HG03159 (cell line): ENCODE measurements around the gene CDKN2A.

Experiments
- ATAC-seq: cut with Tn5 transposase; IDR thresholded peaks from one replicate; pipeline ENCODE4 v1.9.1; 2021; ENCODE audit warnings: mild to moderate bottlenecking, moderate library complexity; ENCODE audit not compliant: unreplicated experiment

Gene CDKN2A

DNA sequence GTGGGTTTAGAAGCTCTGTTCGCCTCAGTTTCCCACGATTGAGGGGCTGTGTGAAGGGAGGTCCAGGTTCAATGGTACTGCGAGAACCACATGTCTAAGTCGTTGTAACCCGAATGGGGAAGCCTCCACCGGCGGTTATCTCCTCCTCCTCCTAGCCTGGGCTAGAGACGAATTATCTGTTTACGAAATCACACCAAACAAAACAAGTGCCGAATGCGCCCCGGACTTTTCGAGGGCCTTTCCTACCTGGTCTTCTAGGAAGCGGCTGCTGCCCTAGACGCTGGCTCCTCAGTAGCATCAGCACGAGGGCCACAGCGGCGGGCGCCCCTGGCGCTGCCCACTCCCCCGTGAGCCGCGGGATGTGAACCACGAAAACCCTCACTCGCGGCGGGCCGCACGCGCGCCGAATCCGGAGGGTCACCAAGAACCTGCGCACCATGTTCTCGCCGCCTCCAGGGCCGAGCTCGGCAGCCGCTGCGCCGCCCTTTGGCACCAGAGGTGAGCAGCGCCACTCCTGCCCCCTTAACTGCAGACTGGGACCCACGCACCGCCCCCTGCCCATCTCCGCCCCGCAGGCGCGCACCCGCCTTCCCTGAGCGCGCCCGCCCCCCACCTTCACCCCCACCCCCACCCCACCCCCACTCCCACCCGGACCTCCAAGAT, at the start of gene CDKN2A:
Gene CDKN2A, minus strand, starts transcription at position 500 of the 663 bp plus-strand sequence.
- ATAC-seq = peak; percentile 37

DNA sequence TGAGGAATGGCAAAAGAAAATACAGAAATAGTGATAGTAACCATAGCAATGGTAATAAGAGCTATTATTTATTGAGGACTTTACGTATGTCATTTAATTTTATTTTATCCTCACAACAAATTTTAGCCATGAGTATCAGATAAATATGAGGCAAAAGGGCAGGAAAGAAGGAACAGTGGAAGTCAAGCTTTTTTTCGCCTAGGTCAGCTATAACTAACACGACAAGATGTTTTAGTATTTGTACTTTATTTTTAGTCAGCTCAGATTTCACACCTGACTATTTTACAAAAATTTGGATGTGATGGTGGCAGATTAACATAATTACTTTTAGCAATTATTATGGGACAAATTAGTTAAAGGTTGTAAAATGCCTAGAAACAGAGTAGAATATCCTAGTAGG, 49.7 kb upstream of the CDKN2A start:
- no peak for ATAC-seq

DNA sequence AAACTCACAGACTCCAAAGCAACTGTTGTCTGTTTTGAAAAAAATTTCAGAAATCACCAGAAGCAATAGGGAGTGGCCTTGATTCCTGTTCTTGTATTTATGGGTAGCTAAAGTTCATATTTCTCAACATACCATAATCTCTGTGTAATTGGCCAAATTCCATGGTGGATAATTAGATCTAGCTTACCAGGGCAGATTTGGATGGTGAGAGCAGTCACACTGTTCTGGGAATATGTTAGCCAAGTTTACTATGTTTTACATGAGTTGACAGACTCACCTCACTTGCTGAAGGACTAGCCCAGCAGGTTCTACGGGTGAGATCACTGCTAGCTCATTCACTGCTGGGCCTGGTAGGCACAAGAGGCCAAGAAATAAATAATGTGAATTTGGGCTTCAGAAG, 47.6 kb upstream of the CDKN2A start:
- ATAC-seq = no peak

DNA sequence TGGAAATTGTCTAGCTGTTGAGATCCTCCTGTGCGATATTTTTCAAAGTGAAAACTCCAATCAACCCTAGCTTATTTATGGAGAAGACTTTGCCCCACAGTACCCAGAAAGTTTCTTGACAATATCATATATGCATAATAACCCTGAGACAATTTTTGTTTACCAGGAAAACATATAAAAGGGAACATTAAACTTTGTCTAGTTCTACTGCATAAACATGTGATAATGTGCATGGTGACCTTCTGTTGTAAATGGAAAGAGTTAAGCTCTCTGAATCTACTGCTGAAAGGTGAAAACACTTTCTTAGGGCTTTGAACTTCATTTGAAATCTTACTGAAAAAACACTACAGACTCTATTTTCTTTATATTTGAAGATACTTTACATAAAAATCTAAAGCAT, 47.2 kb upstream of the CDKN2A start:
- ATAC-seq = no peak

- no peak for ATAC-seq
Measured at GRCh38 chr9:22040760-22041159, 46.6 kb upstream of the CDKN2A start.

DNA sequence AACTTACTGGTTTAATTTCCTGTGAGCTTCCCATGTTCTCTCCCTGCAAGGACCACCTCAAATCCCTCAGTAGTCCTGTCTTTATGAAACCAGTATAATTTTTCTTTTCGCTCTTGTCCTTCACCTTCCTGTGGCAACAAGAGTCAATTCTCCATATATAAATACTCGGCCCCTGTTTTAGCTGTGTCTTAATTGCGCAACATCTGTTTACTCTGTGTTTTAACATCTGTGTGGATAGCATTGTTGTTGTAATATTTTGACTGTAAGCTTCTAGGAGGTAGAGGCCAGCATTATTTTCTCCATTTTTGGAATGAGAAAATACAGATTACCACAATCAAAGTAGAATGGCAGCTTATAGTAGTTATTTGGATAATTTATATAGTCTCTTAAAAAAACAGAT, 45.1 kb upstream of the CDKN2A start:
- no peak for ATAC-seq

DNA sequence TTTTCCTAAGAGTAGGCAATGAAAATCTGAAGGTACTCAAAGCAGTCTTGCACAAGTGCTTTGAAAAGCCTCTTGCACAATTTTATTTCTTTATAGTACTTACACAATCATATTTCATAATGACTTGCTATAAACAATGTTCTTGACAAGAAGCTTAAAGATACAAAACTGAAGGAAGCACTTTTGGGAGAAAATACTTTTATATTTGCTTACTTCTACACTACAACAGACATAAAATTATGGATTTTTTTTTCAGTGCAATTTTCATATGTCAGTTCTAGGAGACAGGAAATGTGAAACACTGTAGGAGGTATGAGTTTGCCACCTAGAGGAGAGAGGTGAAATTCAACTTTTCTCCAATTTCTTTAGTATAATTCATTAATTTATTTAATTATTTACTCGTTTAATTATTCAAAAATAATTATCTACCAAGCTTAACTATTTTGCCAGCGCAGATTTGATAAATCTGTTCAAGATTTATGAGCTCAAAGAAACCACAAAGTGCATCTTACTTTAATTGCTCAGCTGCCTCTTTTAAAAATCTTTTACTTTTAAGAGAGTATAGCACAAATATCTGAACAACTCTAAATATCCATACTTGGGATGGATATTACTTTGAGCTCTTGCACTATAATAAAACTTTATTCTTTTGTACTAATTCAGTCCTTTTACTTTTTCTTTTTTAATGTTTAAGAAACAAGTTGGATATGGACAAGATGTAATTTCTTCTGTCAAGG, 43.9 kb upstream of the CDKN2A start:
- no peak for ATAC-seq

GRCh38 chr9:22036866-22037626, 42.9 kb upstream of the CDKN2A start:
- ATAC-seq = no peak

- no peak for ATAC-seq
Measured at GRCh38 chr9:22035591-22036011, 41.4 kb upstream of the CDKN2A start.

DNA sequence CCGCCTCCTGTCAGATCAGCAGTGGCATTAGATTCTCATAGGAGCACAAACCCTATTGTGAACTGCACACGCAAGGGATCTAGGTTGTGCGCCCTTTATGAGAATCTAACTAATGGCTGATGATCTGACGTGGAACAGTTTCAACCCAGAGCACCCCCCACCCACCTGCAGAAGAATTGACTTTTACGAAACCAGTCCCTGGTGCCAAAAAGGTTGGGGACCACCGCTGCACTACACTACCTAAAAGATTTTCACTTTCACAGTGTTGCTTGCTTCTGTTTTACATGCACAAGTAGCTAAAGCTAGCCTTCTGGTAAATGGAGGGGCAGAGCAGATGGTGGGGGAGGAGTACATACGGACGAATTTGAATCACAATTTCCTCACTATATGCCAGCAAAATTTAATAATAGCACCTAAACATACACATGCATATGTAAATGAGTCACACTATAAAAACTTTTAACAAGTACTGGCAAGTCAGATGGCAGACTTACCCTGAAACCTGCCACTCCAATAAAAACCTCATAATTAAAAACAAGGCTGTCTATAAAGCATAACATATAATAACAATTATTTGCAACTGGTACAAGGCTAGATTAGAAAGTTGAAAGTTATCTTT, 38.9 kb upstream of the CDKN2A start:
- no peak for ATAC-seq

- ATAC-seq = no peak
Measured at GRCh38 chr9:22031655-22032411, 37.6 kb upstream of the CDKN2A start.

DNA sequence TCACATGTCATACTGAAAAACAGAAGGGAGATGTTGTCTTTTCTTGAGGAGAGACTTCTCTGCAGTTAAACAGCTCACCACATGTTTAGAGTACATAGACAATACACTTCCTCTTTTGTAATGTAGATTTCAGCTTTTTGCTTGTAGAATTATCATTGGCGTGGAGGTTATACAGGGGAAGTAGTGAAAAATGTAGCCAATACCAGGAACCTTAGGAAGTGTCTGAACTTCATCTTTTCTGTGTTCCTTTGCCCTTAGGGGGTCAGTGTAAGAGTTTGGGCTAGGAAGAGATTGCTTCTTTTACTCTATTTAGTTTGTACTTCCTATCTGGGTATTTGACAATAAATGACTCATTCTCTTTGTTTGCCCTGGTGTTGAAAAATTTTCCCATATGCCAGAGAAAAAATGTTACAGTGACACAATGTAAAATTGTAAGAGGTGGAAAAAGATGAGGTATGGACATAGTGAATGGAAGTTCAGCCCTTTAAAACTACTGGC, 36.0 kb upstream of the CDKN2A start:
- ATAC-seq = peak; percentile 92

DNA sequence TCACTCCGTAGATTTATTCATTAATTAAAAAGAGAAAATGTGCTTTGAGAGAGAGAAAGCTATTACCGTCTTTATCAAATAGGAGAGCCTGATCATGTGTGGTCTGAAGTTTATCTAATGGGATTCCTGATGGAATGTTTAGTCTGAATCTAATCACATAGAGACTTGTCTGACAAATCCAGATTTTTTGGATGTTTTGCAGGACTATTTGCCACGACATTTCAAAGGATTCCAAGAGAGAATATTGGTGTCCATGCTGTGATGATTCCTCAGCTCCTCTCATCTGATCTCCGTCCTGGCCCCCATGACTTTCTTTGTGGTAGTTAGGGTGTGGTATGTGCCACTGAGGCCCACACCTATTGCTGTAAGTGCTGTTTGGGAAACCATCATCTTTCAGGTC, 35.0 kb upstream of the CDKN2A start:
- no peak for ATAC-seq

- no peak for ATAC-seq
Measured at GRCh38 chr9:22028394-22028793, 34.2 kb upstream of the CDKN2A start.

DNA sequence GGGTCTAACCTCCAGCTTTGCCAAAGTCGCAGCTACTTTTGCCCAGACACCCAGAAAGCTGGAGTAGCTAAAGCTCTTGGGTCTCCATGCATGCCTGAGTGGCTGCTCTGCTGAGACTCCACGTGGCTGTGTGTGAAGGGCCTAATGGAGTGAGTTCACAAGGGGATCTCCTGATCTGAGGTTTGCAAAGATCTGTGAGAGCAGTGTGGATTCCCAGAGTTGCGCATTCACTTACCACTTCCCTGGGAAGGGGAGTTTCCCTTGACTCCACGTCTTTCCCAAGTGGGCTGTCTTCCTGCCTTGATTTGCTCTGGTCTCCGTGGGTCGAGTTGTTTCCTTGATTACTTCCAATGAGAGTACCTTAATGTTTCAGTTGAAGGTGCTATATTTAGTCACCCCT, 32.5 kb upstream of the CDKN2A start:
- no peak for ATAC-seq

GRCh38 chr9:22022396-22022795, 28.2 kb upstream of the CDKN2A start:
- no peak for ATAC-seq

- ATAC-seq = no peak
Measured at GRCh38 chr9:22010866-22011625, 16.9 kb upstream of the CDKN2A start.

DNA sequence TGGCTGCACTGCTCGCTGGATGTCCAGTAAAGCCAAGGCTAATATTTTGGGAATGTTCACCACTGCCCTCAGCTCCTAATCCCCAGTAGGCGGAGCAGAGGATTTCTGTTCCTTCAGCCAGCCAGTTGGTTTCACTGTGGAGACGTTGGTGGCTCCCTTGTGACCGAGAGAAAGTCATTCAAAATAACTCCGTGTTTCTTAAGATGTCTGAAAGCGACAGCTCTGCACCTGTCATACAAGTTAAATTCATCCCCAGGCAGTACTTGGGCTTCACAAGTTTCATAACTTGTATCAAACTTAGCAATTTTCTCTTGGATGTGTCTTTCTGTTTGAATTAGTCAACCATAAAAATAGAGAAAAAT, 15.3 kb upstream of the CDKN2A start:
- peak; percentile 38 for ATAC-seq

GRCh38 chr9:22008717-22009505, 14.7 kb upstream of the CDKN2A start, which contains the start of gene CDKN2B:
Gene CDKN2B (minus strand): TSS chr9:22009305. CDS start chr9:22008953, 352 bp downstream.
- peak; percentile 88 for ATAC-seq
